GM20431 (cell line): Measurements from ENCODE around the gene LAMB1.
"Not testable (repeated sequence)": the region's sequence is repeated elsewhere in the genome, so short reads cannot be mapped to it uniquely, and the experiment has no call there.

Source experiments
- in situ Hi-C: fragments of 300-500 bp; cut with MseI, MboI; formaldehyde crosslinking; loops from one replicate; pipeline ENCODE4 v1.15.0; 2020; ENCODE audit warnings: low sequenced_read_pairs; ENCODE audit not compliant: unreplicated experiment

Gene LAMB1

DNA sequence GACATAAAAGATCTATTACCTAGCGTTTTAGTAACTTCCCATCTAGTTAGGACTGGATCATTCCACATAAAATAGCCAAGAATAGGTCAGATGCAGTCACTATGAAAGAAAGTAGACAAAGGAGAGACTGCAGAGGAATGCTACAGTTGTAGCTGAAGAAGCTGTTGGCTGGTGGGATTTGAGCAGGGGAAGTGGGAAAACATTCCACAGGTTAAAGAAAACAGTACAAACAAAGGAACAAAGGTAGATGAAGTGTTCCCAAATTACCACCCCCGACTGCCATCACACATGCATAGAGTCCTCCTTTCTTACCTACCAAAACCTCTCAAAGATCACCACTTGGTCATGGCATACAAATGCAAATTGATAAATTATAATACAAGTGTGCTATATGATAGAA, 70.2 kb downstream of the LAMB1 start:
- in situ Hi-C loops: no loop called here

DNA sequence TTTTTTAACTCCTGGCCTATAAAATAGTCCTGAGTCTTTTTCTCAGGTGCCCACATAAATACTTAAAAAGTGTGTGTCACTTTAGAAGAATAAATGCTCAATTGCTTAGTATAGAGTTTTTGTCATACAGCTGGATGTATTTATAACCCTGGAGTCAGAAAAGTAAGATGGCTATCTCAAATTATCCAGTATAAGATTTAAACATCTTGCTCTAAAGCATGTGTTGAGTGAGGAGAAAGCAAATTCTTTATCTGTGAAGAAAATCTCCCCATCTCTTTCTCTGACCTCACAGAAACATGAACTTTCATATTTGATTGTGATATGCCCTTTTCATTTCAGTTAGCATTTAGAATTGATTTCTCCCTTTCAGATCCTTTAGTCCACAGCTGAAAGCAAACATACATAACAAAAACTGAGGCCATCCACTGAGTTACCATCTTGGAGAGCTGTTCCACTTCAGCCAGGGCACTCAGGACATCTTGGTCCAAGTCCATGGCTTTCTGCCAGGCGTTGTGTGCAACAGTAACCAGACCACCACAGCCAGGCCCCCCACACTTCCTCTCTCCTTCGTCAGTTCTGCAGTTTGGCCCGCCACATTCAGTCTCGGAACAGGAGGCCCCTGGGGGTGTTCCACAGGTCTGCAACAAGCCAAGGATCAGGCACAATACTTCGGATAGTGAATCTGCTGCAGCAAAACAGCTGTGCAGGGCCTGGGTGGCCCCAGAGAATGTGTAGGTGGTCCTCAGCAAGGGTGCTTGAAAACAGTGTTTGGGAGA, 71.0 kb downstream of the LAMB1 start:
- in situ Hi-C loops: no loop called here

DNA sequence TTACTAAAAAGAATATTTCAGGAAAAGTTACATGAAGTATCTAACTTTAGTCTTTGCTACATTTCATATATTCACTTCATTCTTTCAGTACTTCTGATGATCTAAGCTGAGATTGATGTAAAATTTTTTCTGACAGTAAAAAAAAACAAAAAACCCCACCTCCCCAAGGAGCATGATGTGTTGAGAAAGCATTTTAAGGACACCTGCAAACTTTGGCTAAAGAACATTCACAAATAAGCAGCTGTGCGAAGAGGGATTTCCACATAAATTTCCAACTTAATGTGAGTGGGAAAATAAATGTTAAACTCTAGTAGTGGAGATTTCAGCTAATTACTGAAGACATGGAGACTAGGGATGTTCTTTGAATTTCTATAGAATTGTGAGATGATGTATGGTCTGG, 76.5 kb downstream of the LAMB1 start:
- in situ Hi-C loops: no loop called here

DNA sequence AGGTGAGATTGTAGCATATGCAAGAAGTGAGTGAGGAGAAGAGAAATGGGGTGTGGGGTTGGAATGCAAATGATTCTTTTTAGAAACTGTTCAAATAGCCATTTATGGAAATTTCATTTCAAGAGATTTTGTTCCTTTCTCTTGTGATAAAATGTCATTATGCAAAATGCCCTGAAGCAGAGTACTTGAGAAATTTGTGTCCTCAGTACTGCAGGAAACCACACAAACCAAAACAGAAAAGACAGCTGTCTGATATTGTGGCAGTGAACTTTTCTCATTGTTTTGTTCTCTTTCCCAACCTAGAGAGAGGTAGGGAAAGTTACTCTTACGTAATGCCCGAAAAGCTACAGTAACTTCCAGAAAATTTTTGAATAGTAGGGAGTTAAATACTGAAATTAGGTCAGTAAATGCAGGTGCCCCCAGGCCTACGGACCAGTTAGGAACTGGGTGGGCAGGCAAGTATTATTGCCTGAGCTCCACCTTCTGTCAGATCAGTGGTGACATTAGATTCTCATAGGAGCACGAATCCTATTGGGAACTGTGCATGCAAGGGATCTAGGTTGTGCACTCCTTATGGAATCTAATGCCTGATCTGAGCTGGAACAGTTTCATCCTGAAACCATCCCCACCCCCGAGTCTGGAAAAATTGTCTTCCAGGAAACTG, 78.0 kb downstream of the LAMB1 start:
- in situ Hi-C loops: no loop called here

DNA sequence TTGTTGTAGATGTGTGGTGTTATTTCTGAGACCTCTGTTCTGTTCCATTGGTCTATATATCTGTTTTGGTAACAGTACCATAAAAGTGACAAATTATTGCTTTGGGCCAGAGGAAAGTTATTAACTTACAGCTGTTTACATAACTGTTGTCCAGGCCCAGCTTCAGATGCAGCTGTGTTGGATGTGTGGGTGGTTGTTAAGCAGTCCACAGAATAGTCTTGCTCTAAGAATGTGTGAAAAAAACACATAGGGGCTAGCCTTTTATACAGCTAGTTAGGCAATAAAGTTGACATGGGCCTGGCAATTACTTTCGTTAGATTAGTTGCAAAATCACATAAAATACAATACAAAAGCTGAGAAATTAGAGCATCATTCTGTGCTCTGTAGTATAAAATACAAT, 80.1 kb downstream of the LAMB1 start:
- in situ Hi-C loops: no loop called here

DNA sequence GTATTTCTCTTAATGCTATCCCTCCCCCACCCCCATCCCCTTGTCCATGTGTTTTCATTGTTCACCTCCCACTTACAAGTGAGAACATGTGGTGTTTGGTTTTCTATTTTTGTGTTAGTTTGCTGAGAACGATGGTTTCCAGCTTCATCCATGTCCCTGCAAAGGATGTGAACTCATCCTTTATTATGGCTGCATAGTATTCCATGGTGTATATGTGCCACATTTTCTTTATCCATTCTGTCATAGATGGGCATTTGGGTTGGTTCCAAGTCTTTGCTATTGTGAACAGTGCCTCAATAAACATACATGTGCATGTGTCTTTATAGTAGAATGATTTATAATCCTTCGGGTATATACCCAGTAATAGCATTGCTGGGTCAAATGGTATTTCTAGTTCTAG, 81.1 kb downstream of the LAMB1 start:
- in situ Hi-C loops: not testable (repeated sequence)

DNA sequence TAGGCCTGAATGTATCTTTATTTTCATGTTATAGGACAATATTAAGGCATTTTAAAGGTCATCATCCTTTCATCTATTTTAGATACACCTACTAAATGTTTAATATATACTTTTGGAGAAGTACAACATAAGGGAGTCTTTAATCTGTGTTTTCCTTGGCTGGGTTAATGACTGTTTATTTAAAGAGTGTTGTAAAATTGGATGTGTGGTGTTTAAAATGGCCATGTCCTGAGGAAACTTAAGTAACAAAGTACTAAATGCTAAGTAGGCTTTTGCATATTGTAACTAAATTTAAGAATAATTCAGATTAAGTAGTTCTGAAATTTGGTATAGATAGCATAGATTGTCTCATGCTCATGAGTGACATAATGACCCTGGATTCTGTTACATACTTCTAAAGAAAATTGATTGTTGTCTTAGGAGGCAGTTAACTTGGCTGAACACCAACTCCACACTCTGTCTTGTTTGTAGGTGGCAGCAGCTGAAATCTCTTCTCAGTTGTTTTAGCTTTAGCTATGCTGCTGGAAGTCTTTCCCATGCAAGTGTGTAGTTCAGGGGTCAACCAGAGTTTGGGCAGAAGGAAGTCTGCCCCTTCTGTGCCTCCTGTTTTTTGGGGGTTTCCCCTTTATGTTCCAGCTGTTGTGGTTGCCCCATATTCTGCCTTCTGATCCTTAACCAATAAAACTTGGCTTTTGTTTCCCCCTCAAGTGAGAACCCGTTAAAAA, 82.8 kb downstream of the LAMB1 start:
- in situ Hi-C loops: no loop called here

DNA sequence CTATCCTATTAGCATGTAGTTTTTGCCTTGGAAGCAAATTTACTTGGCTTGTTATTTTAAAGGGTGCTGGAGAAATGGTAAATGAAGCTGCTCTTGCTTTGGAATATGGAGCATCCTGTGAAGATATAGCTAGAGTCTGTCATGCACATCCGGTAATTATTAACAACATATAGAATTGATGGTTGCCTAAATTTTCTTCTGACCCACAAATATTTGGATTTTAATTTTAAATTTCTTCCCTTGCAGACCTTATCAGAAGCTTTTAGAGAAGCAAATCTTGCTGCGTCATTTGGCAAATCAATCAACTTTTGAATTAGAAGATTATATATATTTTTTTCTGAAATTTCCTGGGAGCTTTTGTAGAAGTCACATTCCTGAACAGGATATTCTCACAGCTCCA, 84.0 kb downstream of the LAMB1 start:
- in situ Hi-C loops: no loop called here

DNA sequence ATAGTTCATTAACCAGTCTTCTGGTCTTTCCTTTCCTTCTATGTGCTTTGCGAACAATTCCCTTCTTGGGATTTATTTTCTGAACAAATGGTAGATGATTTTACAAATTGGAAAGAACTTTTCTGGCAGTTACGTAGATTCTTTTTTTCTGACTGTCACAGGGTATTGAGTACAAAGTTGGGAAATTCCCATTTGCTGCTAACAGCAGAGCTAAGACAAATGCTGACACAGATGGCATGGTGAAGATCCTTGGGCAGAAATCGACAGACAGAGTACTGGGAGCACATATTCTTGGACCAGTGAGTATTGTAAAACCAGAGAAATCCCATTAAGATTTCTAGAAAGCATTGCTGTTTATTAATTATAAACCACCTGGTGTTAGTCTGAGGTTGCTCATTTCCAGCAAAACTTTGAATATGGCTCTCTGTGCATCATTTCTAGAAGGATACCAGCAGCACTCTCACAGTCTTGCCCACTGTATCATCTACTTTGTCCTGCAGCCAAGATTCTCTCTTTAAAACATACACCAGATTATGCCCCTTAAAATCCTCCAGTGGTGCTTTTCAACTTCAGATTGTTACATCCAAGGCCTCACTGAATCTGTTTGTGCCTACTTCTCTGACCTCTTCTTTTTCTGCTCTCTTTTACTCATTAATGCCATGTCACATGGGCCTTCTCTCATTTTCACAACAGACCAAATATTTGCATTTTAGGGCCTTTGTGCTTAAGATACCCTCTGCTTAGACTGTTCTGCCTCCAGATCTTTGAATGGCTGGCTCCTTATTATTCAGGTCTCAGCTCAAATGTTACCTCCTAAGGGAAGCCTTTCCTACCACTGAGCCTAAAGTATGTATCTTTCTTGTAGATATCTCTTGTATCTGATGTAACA, 85.0 kb downstream of the LAMB1 start:
- in situ Hi-C loops: no loop called here

DNA sequence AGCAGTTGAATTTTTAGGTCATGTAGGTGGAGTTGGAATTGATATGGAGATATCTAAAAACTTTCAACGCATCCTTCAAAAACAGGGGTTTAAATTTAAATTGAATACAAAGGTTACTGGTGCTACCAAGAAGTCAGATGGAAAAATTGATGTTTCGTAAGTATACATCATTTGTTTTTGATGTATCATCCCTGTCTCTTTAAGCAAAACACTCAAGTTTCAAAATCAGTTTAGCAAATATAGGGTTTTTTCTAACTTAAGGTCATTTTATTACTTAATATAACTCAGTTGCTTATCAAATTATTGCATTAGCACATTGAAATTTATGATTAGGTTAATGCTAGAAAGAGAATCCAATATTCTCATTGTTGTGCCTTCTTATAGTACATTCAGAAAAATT, 87.4 kb downstream of the LAMB1 start:
- in situ Hi-C loops: no loop called here

DNA sequence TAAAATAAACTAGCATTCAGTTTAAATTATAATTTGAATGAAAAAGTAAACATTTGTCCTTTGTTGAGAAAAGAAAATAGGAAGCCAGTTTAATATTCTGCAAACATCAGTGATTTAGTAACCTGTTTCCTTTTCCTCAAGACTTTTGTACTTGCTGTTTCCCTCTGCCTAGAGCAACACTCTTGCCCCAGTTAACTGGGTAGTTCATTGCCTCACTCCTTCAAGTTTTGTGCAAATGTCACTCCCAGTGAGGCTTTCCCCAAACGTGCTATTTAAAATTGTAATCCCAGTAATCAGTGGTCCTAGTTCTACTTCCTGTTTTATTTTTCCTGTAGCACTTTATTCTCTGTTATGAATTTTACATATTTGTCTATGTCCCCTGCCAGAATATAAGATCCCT, 88.1 kb downstream of the LAMB1 start:
- in situ Hi-C loops: no loop called here

DNA sequence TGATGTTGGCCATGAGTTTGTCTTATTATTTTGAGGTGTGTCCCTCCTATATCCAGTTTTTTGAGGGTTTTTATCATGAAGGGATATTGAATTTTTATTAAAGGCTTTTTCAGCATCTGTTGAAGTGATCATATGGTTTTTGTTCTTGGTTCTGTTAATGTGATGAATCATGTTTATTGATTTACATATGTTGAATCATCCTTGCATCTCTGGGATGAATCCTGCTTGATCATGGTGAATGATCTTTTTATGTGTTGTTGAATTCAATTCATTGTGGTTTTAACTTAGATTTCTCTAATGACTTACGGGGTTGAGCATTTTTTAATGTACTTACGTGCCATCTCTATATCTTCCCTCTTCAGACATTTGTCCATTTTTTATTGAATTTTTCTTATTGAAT, 89.1 kb downstream of the LAMB1 start:
- in situ Hi-C loops: no loop called here

DNA sequence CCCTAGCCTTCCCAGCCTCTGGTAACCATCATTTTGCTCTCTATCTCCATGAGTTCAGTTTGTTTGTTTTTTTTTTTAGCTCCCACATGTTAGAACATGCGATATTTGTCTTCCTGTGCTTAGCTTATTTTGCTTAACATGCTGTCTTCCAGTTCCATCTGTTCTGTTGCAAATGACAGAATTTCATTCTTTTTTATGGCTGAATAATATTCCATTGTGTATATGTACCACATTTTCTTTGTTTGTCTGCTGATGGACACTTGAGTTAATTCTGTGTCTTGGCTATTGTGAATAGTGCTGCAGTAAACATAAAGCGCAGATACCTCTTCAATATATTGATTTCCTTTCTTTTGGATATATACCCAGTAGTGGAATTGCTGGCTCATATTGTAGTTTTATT, 91.0 kb downstream of the LAMB1 start:
- in situ Hi-C loops: no loop called here

DNA sequence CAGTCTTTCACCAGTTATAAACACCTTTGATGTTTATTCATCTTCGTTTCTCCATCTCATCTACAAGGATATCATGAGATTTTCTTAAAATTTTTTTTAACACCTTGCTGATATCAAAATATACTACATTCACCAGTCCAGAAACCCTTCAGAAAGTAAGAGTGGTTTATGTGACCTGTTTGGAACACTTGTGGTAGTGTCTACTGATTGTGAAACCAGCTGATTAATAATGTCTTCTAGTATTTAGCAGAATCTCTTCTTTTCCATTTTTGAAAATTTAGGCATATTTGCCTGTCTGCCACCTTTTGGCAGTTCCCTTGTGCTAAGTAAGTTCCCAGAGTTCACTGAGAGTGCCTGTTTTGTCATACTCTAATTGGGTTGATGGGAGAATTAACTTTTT, 93.5 kb downstream of the LAMB1 start:
- in situ Hi-C loops: no loop called here

DNA sequence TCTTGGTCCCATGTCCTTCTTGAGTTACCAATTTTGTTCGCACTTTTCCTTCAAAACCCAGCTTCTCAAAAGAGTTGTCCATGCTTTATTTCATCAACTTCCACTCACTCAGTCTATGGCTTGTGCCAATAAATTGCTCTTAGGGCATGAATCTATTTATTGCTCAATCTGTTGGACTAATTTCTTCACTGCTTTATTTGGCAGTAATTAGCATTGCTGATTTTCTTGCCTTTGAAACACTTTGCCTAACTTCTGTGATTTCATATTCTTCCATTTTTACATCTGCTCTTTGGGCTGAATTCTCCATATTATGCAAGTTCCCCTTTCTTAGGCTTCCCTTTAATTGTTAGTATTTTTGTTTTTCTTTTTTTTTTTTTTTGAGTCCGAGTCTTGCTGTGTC, 95.2 kb downstream of the LAMB1 start:
- in situ Hi-C loops: no loop called here

DNA sequence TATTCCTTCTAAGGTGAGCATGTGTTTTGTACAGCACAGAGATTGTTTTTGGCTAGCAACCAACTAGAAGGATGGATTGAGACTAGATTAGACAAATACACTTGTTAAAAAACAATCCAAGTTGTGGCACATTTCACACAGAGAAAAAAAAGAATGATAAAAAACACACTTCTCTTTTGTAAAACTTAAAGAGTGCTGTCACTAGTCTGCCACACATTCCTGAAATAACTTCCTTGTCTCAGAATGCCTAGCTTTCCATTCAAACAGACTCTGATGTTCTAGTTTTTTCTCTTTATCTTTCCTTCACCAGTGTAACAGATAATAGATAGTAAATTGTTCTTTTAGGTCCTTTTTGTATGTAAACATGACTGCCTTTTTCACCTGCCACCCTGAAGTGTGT, 100.6 kb downstream of the LAMB1 start:
- in situ Hi-C loops: no loop called here

DNA sequence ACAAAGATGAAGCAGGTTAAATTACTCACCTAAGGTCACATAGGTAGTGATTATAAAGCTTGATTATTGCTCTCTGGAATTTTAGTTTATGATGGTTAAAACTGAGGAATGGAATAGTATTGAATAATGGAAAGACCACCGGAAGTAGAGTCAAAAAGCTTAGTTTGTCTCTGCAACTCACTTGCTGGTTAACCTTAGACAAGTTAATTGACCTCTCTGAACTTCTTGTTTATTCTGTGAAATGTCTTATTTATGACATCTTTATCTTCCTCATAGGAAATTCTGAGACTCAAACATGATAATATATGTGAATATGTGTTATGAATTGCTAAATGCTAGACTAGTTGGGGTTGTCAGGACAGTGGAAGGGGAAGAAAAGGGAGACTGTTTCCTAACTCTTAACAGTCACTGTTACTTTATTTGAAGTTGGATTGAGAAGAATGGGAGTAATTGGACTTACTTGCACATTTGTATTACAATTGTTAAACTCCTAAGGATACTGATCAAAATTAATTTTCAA, 102.4 kb downstream of the LAMB1 start:
- in situ Hi-C loops: no loop called here

DNA sequence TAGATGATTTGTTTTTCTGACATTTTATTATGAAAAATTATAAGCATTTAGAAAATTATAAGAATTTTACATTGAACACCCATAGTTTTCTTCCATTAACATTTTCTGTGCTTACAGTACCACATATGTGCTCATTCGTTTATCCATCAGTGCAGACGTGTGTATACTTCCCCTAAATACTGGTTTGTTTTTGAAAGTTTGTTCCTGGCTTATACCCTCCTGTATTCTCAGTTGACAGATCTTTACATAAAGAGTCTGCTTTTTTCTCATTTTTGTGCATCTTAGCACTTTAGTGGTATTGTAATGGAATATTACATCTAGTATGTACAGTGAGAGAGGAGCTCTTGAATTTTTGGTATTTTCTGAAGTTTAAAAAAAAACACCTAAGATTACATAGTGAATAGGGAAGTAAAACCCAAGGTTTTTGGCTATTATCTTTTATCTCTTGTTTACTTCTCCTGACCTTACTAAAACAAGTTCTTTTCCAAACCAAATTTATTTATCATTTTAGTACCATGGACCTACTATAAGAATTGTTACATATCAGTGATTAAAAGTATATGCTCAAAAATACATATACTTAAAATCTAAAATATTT, 103.9 kb downstream of the LAMB1 start:
- in situ Hi-C loops: no loop called here

DNA sequence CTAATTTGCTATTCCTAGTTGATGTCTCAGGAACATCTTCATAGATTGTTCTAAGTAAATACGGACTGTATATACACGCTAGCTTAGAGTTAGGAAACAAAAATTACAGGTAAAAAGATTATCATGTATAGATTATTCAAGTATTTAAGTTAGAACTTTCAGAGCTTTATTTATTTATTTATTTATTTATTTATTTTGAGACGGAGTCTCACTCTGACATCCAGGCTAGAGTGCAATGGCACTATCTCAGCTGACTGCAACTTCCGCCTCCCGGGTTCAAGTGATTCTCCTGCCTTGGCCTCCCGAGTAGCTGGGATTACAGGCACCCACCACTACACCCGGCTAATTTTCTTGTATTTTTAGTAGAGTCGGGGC, 110.6 kb downstream of the LAMB1 start:
- in situ Hi-C loops: not testable (repeated sequence)
